Endothelial cell (in vitro differentiated cells): ENCODE data around the gene HINT2. TPM values are rescaled to one million over a fixed set of nuclear protein-coding genes. Genes with fewer than 3 reads are reported as not detected.
A peak's percentile ranks its signal among the peaks of the same experiment; 100 is the strongest.

Experiments
- DNase-seq: peaks from one replicate; pipeline ENCODE4 v3.0.0; 2021; ENCODE audit warnings: low spot score
- H3K27ac Mint-ChIP-seq: one replicate; pipeline ENCODE4 v1.8.0; 2021; ENCODE audit warnings: mixed read lengths, inconsistent platforms; ENCODE audit not compliant: unreplicated experiment
- H3K27me3 Mint-ChIP-seq: one replicate; pipeline ENCODE4 v1.8.0; 2021; ENCODE audit warnings: mild to moderate bottlenecking, moderate library complexity, mixed read lengths, inconsistent platforms; ENCODE audit not compliant: unreplicated experiment
- H3K36me3 Mint-ChIP-seq: one replicate; pipeline ENCODE4 v1.8.0; 2021; ENCODE audit warnings: mild to moderate bottlenecking, low read depth, mixed read lengths, inconsistent platforms; ENCODE audit not compliant: unreplicated experiment
- H3K4me1 Mint-ChIP-seq: one replicate; pipeline ENCODE4 v1.8.0; 2021; ENCODE audit warnings: mild to moderate bottlenecking, mixed read lengths, inconsistent platforms; ENCODE audit not compliant: unreplicated experiment
- H3K4me3 Mint-ChIP-seq: one replicate; pipeline ENCODE4 v1.8.0; 2021; ENCODE audit warnings: mild to moderate bottlenecking, mixed read lengths, inconsistent platforms; ENCODE audit not compliant: unreplicated experiment
- H3K9me3 Mint-ChIP-seq: one replicate; pipeline ENCODE4 v1.8.0; 2021; ENCODE audit warnings: mixed read lengths, inconsistent platforms; ENCODE audit not compliant: unreplicated experiment
- CTCF ChIP-seq: fragments of 200-600 bp; sonication (generic); IDR thresholded peaks from one replicate; pipeline ENCODE4 v1.5.0; 2021; ENCODE audit warnings: antibody characterized with exemption; ENCODE audit not compliant: unreplicated experiment
- total RNA-seq: library from RNA; stranded (reverse); fragmentation: NEBNext Ultra II Directional; extraction: Animal tissue kit (Norgen Biotek cat#: 25700); gene quantifications from one replicate; pipeline ENCODE4 v1.2.1, GENCODE V29; 2021; ENCODE audit not compliant: unreplicated experiment

HINT2 gene
- total RNA-seq, 1 donor from 2014 or later = 43.3 TPM

- Mint-ChIP-seq H3K4me1 (peaks cover 35% of the 10 kb centered on the region), H3K27ac (peak within 1 kb of the TSS; percentile 84), H3K27me3 (peaks cover 15% of the 10 kb centered on the region), H3K36me3 (peaks cover 4% of the 10 kb centered on the region), H3K4me3 (peak within 1 kb of the TSS; percentile 43), H3K9me3 (no peaks in the 10 kb centered on the region)
- peak; percentile 79 for DNase-seq
- TF ChIP-seq CTCF = no peak
Measured at GRCh38 chr9:35812025-35812602, 2.7 kb downstream of the HINT2 start, which contains the start of gene SPAG8. TSS of gene SPAG8 (minus strand) at chr9:35812262. CDS start at chr9:35812147, 115 bp downstream.

GRCh38 chr9:35811381-35812024 lies 3.3 kb downstream of the HINT2 start:
- H3K9me3 Mint-ChIP-seq = no peaks in the 10 kb centered on the region
- H3K36me3 Mint-ChIP-seq = peaks cover 9% of the 10 kb centered on the region
- DNase-seq = no peak
- H3K27ac Mint-ChIP-seq = peak overlapping the region; percentile 84
- peak overlapping the region; percentile 43 for H3K4me3 Mint-ChIP-seq
- TF ChIP-seq CTCF = no peak
- H3K4me1 Mint-ChIP-seq = peaks cover 30% of the 10 kb centered on the region
- H3K27me3 Mint-ChIP-seq = peaks cover 15% of the 10 kb centered on the region

GRCh38 chr9:35810122-35810521 lies 4.7 kb downstream of the HINT2 start:
- H3K36me3 Mint-ChIP-seq = peaks cover 19% of the 10 kb centered on the region
- DNase-seq = no peak
- H3K27me3 Mint-ChIP-seq = peaks cover 12% of the 10 kb centered on the region

GRCh38 chr9:35808433-35808832 lies 6.4 kb downstream of the HINT2 start:
- peaks cover 17% of the 10 kb centered on the region for H3K4me1 Mint-ChIP-seq
- DNase-seq = no peak
- H3K9me3 Mint-ChIP-seq = no peaks in the 10 kb centered on the region
- no peak overlapping the region for H3K27ac Mint-ChIP-seq
- H3K36me3 Mint-ChIP-seq = peaks cover 22% of the 10 kb centered on the region
- peak overlapping the region; percentile 19 for H3K4me3 Mint-ChIP-seq
- TF ChIP-seq CTCF = no peak
- peaks cover 7% of the 10 kb centered on the region for H3K27me3 Mint-ChIP-seq

More at GRCh38 chr9:35810122-35810521, 4.7 kb downstream of the HINT2 start:
- TF ChIP-seq CTCF = no peak
- H3K9me3 Mint-ChIP-seq = no peaks in the 10 kb centered on the region
- H3K4me3 Mint-ChIP-seq = no peak overlapping the region
- H3K4me1 Mint-ChIP-seq = peaks cover 27% of the 10 kb centered on the region
- H3K27ac Mint-ChIP-seq = no peak overlapping the region

- peaks cover 6% of the 10 kb centered on the region for H3K27me3 Mint-ChIP-seq
- no peaks in the 10 kb centered on the region for H3K9me3 Mint-ChIP-seq
- H3K4me3 Mint-ChIP-seq = no peak overlapping the region
- H3K4me1 Mint-ChIP-seq = peaks cover 3% of the 10 kb centered on the region
- H3K36me3 Mint-ChIP-seq = peaks cover 36% of the 10 kb centered on the region
- DNase-seq = no peak
- H3K27ac Mint-ChIP-seq = peak overlapping the region; percentile 57
- no peak for TF ChIP-seq CTCF
Measured at GRCh38 chr9:35806101-35806500, 8.7 kb downstream of the HINT2 start.
